ENCODE data around the gene SERTAD2. TPM values are rescaled to one million over a fixed set of nuclear protein-coding genes. Genes with fewer than 3 reads are reported as not detected.

The SERTAD2 gene
- total RNA-seq, 4 donors from 2014 or later = 8.7 to 10.3 (median 9.8) TPM

DNA sequence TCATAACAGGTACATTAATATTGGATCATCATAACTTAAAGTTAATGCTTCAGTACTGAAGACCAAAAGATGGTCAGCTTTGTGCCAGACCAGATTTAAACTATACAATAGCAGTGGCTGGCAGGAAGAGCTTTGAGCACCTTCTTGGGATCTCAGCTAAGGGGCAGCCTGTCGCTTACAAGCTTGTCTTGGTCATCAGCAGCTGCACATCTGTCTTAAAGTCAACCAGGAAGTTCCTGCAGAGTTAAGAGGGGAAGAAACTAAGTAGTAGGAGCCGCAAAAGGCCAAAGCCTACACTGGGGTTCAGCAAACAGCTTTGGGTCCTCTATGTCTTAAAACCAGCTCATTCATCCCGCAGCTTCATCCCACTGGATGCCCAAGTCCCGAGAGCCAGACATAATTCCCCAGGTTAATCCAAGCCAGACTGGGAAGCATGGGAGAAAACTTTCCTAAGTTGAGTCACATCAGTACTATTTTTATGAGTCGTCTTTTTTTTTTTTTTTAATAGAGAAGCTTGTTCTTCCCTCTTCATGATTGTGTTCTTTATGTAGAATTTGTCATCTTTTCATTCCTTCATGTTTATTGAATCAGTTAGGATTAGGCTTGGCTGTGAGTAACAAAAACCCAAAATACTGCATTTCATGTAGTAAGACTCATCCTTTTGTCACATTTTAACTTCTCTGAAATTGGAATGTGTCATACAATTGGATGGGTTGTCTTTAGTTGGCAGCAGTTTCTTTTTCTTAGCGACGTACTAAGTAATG is 59.3 kb downstream of the SERTAD2 start:
- no peak overlapping the region for H3K27ac ChIP-seq
- peaks cover 0 to 15% (median 0%) of the 10 kb centered on the region in 4 donors for H3K4me1 ChIP-seq
- DNase-seq = no peak
- H3K27me3 ChIP-seq = no peaks in the 10 kb centered on the region
- TF ChIP-seq POLR2A (IDR thresholded peaks at IDR 0.05) = no peak
- TF ChIP-seq, protein P1, sequence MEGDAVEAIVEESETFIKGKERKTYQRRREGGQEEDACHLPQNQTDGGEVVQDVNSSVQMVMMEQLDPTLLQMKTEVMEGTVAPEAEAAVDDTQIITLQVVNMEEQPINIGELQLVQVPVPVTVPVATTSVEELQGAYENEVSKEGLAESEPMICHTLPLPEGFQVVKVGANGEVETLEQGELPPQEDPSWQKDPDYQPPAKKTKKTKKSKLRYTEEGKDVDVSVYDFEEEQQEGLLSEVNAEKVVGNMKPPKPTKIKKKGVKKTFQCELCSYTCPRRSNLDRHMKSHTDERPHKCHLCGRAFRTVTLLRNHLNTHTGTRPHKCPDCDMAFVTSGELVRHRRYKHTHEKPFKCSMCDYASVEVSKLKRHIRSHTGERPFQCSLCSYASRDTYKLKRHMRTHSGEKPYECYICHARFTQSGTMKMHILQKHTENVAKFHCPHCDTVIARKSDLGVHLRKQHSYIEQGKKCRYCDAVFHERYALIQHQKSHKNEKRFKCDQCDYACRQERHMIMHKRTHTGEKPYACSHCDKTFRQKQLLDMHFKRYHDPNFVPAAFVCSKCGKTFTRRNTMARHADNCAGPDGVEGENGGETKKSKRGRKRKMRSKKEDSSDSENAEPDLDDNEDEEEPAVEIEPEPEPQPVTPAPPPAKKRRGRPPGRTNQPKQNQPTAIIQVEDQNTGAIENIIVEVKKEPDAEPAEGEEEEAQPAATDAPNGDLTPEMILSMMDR (IDR thresholded peaks at IDR 0.05) = no peak
- peaks cover 0 to 37% (median 0%) of the 10 kb centered on the region in 3 donors for H3K36me3 ChIP-seq
- H3K4me3 ChIP-seq = no peak overlapping the region
- no peaks in the 10 kb centered on the region for H3K9me3 ChIP-seq

DNA sequence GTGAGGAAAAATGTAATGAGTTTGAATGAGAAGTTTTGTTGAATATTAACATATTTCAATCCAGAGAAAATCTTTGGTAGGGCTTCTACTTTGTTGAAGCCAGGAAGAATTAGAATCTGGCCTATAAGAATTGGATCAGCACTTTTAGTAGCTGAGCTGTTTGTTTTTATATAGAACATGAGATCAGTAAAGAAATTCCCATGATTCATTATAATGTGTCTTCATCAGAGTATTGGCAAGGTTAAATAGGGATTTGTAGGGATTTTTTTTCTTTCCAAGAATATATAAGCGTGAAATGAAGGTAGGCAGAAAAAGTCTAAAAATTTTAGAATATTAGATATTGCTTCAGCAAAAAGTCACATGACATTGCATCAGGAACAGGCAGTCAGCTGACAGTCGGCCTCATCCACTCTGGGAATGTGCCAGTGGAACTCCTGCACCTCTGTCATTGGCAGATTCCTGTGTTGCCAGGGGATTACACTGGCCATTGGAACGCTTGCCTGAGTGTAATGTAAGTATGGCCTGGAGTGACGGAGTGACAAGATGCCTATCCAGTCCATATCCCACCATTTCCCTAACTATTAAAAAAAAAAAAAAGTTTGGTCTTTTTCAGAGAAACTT is 60.6 kb downstream of the SERTAD2 start:
- DNase-seq = no peak
- Histone ChIP-seq H3K27me3 (no peaks in the 10 kb centered on the region), H3K27ac (no peak overlapping the region), H3K4me1 (peaks cover 0 to 14% (median 0%) of the 10 kb centered on the region in 4 donors), H3K4me3 (no peak overlapping the region), H3K36me3 (peaks cover 0 to 44% (median 0%) of the 10 kb centered on the region in 3 donors), H3K9me3 (no peaks in the 10 kb centered on the region)
- TF ChIP-seq, protein P1 (IDR thresholded peaks at IDR 0.05) = no peak
- no peak for TF ChIP-seq POLR2A (IDR thresholded peaks at IDR 0.05)

GRCh38 chr2:64591188-64591587 is 62.5 kb downstream of the SERTAD2 start:
- H3K4me3 ChIP-seq = no peak overlapping the region
- H3K27me3 ChIP-seq = no peaks in the 10 kb centered on the region
- no peak overlapping the region for H3K27ac ChIP-seq
- TF ChIP-seq POLR2A (IDR thresholded peaks at IDR 0.05) = no peak
- TF ChIP-seq, protein P1 (IDR thresholded peaks at IDR 0.05) = no peak
- no peaks in the 10 kb centered on the region for H3K9me3 ChIP-seq
- DNase-seq = no peak
- H3K36me3 ChIP-seq = peaks cover 0 to 44% (median 0%) of the 10 kb centered on the region in 3 donors
- H3K4me1 ChIP-seq = peaks cover 0 to 14% (median 0%) of the 10 kb centered on the region in 4 donors

DNA sequence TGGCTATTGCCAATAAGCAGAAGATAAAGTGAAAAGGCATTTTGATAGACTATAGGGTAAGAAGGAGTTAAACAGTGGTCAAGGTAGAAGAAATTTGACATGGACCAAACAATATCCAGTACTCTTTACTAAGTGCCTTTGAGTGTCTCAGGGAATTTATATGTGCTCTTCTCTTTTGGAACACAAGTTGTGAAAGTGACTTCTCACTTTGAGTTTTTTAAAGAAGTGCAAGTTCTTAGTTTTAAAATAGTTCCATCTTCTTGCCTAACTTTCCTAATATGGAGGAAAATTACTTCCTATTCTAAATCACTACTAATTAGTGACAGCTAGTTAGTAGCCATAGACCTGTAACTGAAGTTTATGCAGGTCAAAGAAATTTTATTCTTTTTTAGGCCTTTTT is 66.2 kb downstream of the SERTAD2 start:
- TF ChIP-seq POLR2A (IDR thresholded peaks at IDR 0.05) = no peak
- TF ChIP-seq, protein P1 (IDR thresholded peaks at IDR 0.05) = no peak
- DNase-seq = no peak
- H3K4me3 ChIP-seq = no peak overlapping the region
- peaks cover 0 to 43% (median 0%) of the 10 kb centered on the region in 3 donors for H3K36me3 ChIP-seq
- H3K9me3 ChIP-seq = no peaks in the 10 kb centered on the region
- H3K27me3 ChIP-seq = no peaks in the 10 kb centered on the region
- no peaks in the 10 kb centered on the region for H3K4me1 ChIP-seq
- no peak overlapping the region for H3K27ac ChIP-seq

DNA sequence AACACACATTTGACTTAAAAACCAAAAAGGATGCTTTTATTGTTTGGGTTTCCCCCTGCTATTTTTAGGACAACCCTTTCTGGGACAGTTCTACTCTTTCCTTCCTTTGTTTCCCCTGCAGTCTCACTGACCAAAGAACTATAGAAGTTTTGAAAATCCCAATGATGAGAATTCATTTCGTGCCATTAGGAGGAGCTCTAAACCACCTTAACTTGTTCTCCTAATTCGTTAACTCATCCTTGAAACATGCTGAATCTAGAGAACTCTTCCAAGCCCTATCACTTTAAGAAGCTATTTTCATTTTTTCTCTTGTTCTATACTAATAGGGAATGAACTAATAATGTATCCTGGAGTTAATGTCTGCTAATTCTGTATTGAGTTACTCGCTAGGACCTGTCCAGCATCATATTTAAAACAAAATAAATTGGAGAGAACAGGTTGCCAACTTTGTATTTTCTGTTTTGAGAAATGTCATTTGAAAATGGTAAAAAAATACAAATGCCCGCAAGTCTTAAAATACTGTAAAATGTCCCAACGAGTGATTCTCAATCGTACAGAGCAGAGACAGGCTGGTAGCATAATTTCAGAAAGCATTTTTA is 66.7 kb downstream of the SERTAD2 start:
- Histone ChIP-seq H3K4me3 (no peak overlapping the region), H3K4me1 (no peaks in the 10 kb centered on the region), H3K27ac (no peak overlapping the region), H3K36me3 (peaks cover 0 to 39% (median 0%) of the 10 kb centered on the region in 3 donors), H3K9me3 (no peaks in the 10 kb centered on the region), H3K27me3 (no peaks in the 10 kb centered on the region)
- no peak for DNase-seq
- TF ChIP-seq, protein P1 (IDR thresholded peaks at IDR 0.05) = peak; percentile 23 to 73 (median 58)
- no peak for TF ChIP-seq POLR2A (IDR thresholded peaks at IDR 0.05)
